SU-DHL-6 (cell line): ENCODE measurements around the gene JOSD1.

Experiments
- EZH2phosphoT487 ChIP-seq: fragments of 200-600 bp; sonication (generic), shearing (Covaris generic); conservative IDR thresholded peaks from 2 replicates; pipeline ENCODE4 v1.6.1; 2018; ENCODE audit warnings: mild to moderate bottlenecking, antibody characterized with exemption, low read length, moderate library complexity, mixed read lengths
- TF ChIP-seq, protein P1 (sequence below): fragments of 200-600 bp; sonication (generic); IDR thresholded peaks from one replicate; pipeline ENCODE4 v1.5.1; 2017; ENCODE audit warnings: antibody characterized with exemption, mild to moderate bottlenecking, low read length, moderate library complexity; ENCODE audit not compliant: insufficient read depth, poor library complexity, severe bottlenecking

- TF ChIP-seq, protein P1, sequence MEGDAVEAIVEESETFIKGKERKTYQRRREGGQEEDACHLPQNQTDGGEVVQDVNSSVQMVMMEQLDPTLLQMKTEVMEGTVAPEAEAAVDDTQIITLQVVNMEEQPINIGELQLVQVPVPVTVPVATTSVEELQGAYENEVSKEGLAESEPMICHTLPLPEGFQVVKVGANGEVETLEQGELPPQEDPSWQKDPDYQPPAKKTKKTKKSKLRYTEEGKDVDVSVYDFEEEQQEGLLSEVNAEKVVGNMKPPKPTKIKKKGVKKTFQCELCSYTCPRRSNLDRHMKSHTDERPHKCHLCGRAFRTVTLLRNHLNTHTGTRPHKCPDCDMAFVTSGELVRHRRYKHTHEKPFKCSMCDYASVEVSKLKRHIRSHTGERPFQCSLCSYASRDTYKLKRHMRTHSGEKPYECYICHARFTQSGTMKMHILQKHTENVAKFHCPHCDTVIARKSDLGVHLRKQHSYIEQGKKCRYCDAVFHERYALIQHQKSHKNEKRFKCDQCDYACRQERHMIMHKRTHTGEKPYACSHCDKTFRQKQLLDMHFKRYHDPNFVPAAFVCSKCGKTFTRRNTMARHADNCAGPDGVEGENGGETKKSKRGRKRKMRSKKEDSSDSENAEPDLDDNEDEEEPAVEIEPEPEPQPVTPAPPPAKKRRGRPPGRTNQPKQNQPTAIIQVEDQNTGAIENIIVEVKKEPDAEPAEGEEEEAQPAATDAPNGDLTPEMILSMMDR: no peak
- no peak for TF ChIP-seq EZH2phosphoT487
Measured at GRCh38 chr22:38694940-38695339, 5.8 kb downstream of the JOSD1 start.
